DMS79 treated with DMSO at 0.1 percent for 48 hours (cell line): ENCODE results near the gene ADAMTS12.
"Not testable (repeated sequence)": the region's sequence is repeated elsewhere in the genome, so short reads cannot be mapped to it uniquely, and the experiment has no call there.

Experiments
- DNase-seq: peaks from one replicate; lab custom pipeline; 2025; lab: John Stamatoyannopoulos, UW

Gene ADAMTS12

GRCh38 chr5:33526755-33527154 is 365.0 kb downstream of the ADAMTS12 start:
- DNase-seq = no peak

- no peak for DNase-seq
Observed at GRCh38 chr5:33524476-33524875, 367.3 kb downstream of the ADAMTS12 start.

- no peak for DNase-seq
Observed at GRCh38 chr5:33523208-33523771, 368.5 kb downstream of the ADAMTS12 start.

- no peak for DNase-seq
Observed at GRCh38 chr5:33516421-33516820, 375.4 kb downstream of the ADAMTS12 start.

- DNase-seq = not testable (repeated sequence)
Observed at GRCh38 chr5:33515366-33515765, 376.4 kb downstream of the ADAMTS12 start.

GRCh38 chr5:33513462-33514185 is 378.2 kb downstream of the ADAMTS12 start:
- DNase-seq = no peak

- DNase-seq = no peak
Observed at GRCh38 chr5:33509036-33509435, 382.8 kb downstream of the ADAMTS12 start.

GRCh38 chr5:33507426-33507825 is 384.4 kb downstream of the ADAMTS12 start:
- no peak for DNase-seq

- DNase-seq = no peak
Observed at GRCh38 chr5:33504570-33504969, 387.2 kb downstream of the ADAMTS12 start.

- no peak for DNase-seq
Observed at GRCh38 chr5:33501899-33502298, 389.9 kb downstream of the ADAMTS12 start.

- no peak for DNase-seq
Observed at GRCh38 chr5:33501260-33501659, 390.5 kb downstream of the ADAMTS12 start.

- no peak for DNase-seq
Observed at GRCh38 chr5:33494466-33494865, 397.3 kb downstream of the ADAMTS12 start.

- DNase-seq = no peak
Observed at GRCh38 chr5:33491941-33492340, 399.8 kb downstream of the ADAMTS12 start.

- DNase-seq = no peak
Observed at GRCh38 chr5:33490071-33490665, 401.6 kb downstream of the ADAMTS12 start.

GRCh38 chr5:33489481-33490067 is 402.2 kb downstream of the ADAMTS12 start:
- no peak for DNase-seq

- no peak for DNase-seq
Observed at GRCh38 chr5:33488558-33489355, 403.0 kb downstream of the ADAMTS12 start.

GRCh38 chr5:33487236-33487635 is 404.6 kb downstream of the ADAMTS12 start:
- DNase-seq = no peak

- no peak for DNase-seq
Observed at GRCh38 chr5:33482335-33482734, 409.5 kb downstream of the ADAMTS12 start.

GRCh38 chr5:33480876-33481275 is 410.9 kb downstream of the ADAMTS12 start:
- no peak for DNase-seq

GRCh38 chr5:33479311-33479710 is 412.5 kb downstream of the ADAMTS12 start:
- DNase-seq = no peak

GRCh38 chr5:33477816-33478215 is 414.0 kb downstream of the ADAMTS12 start:
- DNase-seq = no peak

GRCh38 chr5:33476992-33477391 is 414.8 kb downstream of the ADAMTS12 start:
- DNase-seq = no peak
